ENCODE data around the gene LSG1.

- TF ChIP-seq CTCF (IDR thresholded peaks at IDR 0.05 in 2 of 3, conservative IDR thresholded peaks at IDR 0.05 in 1 of 3; ENCODE audit: control insufficient read depth in 2 of 3, extremely low read depth in 1 of 3, insufficient read depth in 1 of 3, low read depth in 3 of 3, low read length in 3 of 3) (no peak), PML (IDR thresholded peaks at IDR 0.05; ENCODE audit: low read length) (no peak), RFX5 (IDR thresholded peaks at IDR 0.05; ENCODE audit: low read depth, low read length) (no peak), POLR2AphosphoS2 (IDR thresholded peaks at IDR 0.05; ENCODE audit: low read depth, low read length) (no peak), JUND (IDR thresholded peaks at IDR 0.05; ENCODE audit: low read depth, low read length) (no peak), POLR2A (IDR thresholded peaks at IDR 0.05; ENCODE audit: low read depth, low read length) (no peak), ZNF24 (IDR thresholded peaks at IDR 0.05) (no peak), ZNF274 (IDR thresholded peaks at IDR 0.05; ENCODE audit: insufficient read depth, insufficient read length) (no peak), POLR2AphosphoS5 (IDR thresholded peaks at IDR 0.05; ENCODE audit: low read length) (no peak), CBFB (IDR thresholded peaks at IDR 0.05; ENCODE audit: low read depth) (no peak)
Observed at GRCh38 chr3:194659778-194660177, 12.2 kb downstream of the LSG1 start.
